ENCODE measurements around the gene SH3GL3.

SH3GL3 gene

DNA sequence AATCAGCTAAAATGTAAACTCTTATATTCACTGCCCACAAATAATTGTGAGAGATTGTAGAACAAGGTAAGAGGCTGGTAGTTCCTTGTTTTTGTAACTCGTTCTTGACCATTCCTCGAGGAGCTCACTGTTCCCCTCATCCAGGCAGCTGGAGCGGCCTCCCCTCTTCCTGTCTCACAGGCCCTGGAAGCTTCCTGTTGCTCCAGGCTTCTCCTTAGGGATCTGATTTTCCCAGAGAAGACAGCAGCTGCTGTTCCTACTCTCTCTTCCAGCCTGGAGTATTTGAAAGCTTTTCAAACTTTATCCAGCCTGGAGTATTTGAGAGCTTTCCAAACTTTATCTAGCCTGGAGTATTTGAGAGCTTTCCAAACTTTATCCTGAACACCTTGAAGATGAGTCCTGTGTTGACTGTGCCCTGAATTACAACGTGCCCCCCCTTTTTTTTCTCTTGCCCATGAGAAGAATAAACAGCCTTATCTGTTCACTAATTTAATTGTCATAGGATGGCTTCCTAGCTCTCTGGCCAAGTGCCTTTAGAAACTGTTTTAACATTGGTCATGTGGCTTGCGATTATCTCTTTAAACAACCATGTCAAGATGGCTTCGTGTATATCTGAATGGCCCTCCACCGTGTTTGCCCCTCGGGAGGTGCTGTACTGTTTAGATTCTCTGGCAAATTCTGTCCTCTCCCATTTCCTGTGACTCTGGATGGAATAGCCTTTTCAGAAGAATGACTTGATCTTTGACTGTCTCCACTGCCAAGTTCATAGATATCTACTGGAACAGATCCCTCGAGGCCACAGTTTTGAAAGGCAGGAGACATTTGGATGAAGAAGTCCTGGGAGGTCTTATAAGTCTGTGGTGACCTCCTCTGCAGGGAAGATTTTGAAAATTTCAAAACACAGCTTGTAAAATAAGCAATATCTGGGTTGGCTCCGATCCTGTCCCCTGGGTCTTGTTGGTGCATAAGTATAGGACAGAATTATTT lies 211.6 kb downstream of the SH3GL3 start:
- no peak for DNase-seq (ENCODE audit: low read depth in 2 of 2, low spot score in 1 of 2)

DNA sequence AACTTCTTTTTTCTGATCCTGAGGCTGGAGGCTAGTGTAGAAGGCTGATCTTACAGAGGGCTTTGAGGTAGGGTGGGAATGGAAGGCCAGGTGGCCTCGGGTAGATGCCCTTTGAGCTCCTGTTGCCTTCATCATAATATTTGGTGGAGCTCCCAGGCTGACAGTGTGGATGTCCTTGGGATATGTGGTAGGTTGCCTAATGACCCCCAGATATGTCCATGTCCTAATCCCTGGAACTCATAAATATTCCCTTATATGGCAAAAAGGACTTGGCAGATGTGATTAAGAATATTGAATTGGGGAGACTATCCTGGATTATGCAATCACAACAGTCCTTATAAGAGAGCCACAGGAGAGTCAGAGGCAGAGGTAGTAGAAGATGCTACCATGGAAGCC lies 212.3 kb downstream of the SH3GL3 start:
- no peak for DNase-seq (ENCODE audit: low read depth in 2 of 2, low spot score in 1 of 2)

- DNase-seq (ENCODE audit: low read depth in 2 of 2, low spot score in 1 of 2): no peak
Measured at GRCh38 chr15:83665480-83665879, 218.3 kb downstream of the SH3GL3 start.

Measured in stimulated activated CD8-positive, alpha-beta memory T cell treated with anti-CD3 and anti-CD28 coated beads, Interleukin-4, amount 100 ng/mL, for 1 hour (primary cell).